GM12878 (cell line): ENCODE data around the gene ATXN7L1. TPM values are rescaled to one million over a fixed set of nuclear protein-coding genes. Genes with fewer than 3 reads are reported as not detected.

ENCODE experiments used
- ATAC-seq: fragments of 200-7000 bp; cut with Tn5 transposase; 3 replicates; pipeline ENCODE4 v1.9.1; 2020; ENCODE audit warnings: mild to moderate bottlenecking, moderate library complexity
- BruUV-seq: library from RNA; stranded (reverse); fragments of 400-500 nt; replicated peaks from 2 replicates; lab custom pipeline; 2021; lab: Mats Ljungman, UMichigan
- CTCF ChIA-PET: fragments of 300-600 bp; sonication (Branson Sonifier 250); formaldehyde crosslinking; extraction: SDS; loops from one replicate; lab custom pipeline; 2021; ENCODE audit warnings: inconsistent platforms; lab: Yijun Ruan, JAX
- POLR2A ChIA-PET: fragments of 350-600 bp; formaldehyde crosslinking; extraction: SDS; loops from one replicate; lab custom pipeline; 2021; ENCODE audit warnings: inconsistent platforms; lab: Charles Lee
- RAD21 ChIA-PET: fragments of 300-600 bp; sonication (Branson Sonifier 250); formaldehyde crosslinking; loops from one replicate; lab custom pipeline; 2023; ENCODE audit warnings: antibody characterized with exemption; ENCODE audit not compliant: unreplicated experiment; lab: Charles Lee
- SMC1A ChIA-PET: fragments of 300-600 bp; sonication (Branson Sonifier 250); formaldehyde crosslinking; loops from one replicate; lab custom pipeline; 2023; ENCODE audit not compliant: unreplicated experiment, uncharacterized antibody; lab: Charles Lee
- DNase-seq: peaks from one replicate; pipeline ENCODE4 v3.0.0-alpha.2; 2011; ENCODE audit warnings: low read depth, low spot score
- FAIRE-seq: peaks from 3 replicates; lab custom pipeline; 2011; peaks lifted over from hg19 to GRCh38; lab: Jason Lieb, UNC
- H2AFZ ChIP-seq: 2 replicates; pipeline ENCODE4 v1.6.0; 2011; ENCODE audit warnings: low read depth, low read length, control low read depth; ENCODE audit not compliant: control insufficient read depth
- H3K27ac ChIP-seq: 2 replicates; pipeline ENCODE4 v1.5.1; 2011; ENCODE audit warnings: control low read depth; ENCODE audit not compliant: control insufficient read depth, insufficient read depth
- H3K27me3 ChIP-seq, 2 experiments: replicated peaks in 1 of 2; 2 replicates each; pipeline versions ENCODE4 v1.6.0 to v1.6.1; 2011; ENCODE audit warnings: low read length in 1 of 2; ENCODE audit not compliant: control insufficient read depth in 2 of 2, insufficient read depth in 2 of 2
- H3K36me3 ChIP-seq, 2 experiments: 2 replicates each; pipeline ENCODE4 v1.5.1; 2011; ENCODE audit warnings: low read length in 1 of 2; ENCODE audit not compliant: control insufficient read depth in 2 of 2, insufficient read depth in 2 of 2
- H3K4me1 ChIP-seq: 2 replicates; pipeline ENCODE4 v1.6.1; 2011; ENCODE audit warnings: mild to moderate bottlenecking, low read length, moderate library complexity, mixed read lengths; ENCODE audit not compliant: control insufficient read depth, insufficient read depth
- H3K4me2 ChIP-seq: 2 replicates; pipeline ENCODE4 v1.6.0; 2011; ENCODE audit warnings: control low read depth; ENCODE audit not compliant: control insufficient read depth, insufficient read depth
- H3K4me3 ChIP-seq: fragments of 200-600 bp; sonication (generic); 2 replicates; pipeline ENCODE4 v1.5.1; 2016
- H3K79me2 ChIP-seq: 2 replicates; pipeline ENCODE4 v1.6.0; 2011; ENCODE audit warnings: low read length; ENCODE audit not compliant: control insufficient read depth, insufficient read depth
- H3K9ac ChIP-seq: 2 replicates; pipeline ENCODE4 v1.8.0; 2011; ENCODE audit warnings: low read length, control low read depth, mixed read lengths; ENCODE audit not compliant: control insufficient read depth, insufficient read depth
- H3K9me3 ChIP-seq: replicated peaks from 3 replicates; pipeline ENCODE4 v1.5.1; 2011; ENCODE audit warnings: mild to moderate bottlenecking, low read length; ENCODE audit not compliant: control insufficient read depth, insufficient read depth
- H4K20me1 ChIP-seq: 2 replicates; pipeline ENCODE4 v1.6.0; 2011; ENCODE audit not compliant: control insufficient read depth, insufficient read depth
- JUNB ChIP-seq: IDR thresholded peaks from 2 replicates; pipeline ENCODE4 v1.6.1; 2016; ENCODE audit warnings: antibody characterized with exemption, mild to moderate bottlenecking
- MTA3 ChIP-seq: IDR thresholded peaks from 2 replicates; pipeline ENCODE4 v1.6.1; 2012; ENCODE audit warnings: low read length, inconsistent platforms, borderline replicate concordance
- PAX8 ChIP-seq: fragments of 450-650 bp; IDR thresholded peaks from 2 replicates; pipeline ENCODE4 v1.6.1; 2017; ENCODE audit warnings: mild to moderate bottlenecking, moderate library complexity
- PBX3 ChIP-seq: IDR thresholded peaks from 2 replicates; pipeline ENCODE4 v1.6.1; 2011; ENCODE audit warnings: mild to moderate bottlenecking, low read depth, low read length, moderate library complexity; ENCODE audit not compliant: insufficient replicate concordance
- SP1 ChIP-seq: IDR thresholded peaks from one replicate; pipeline ENCODE4 v1.6.1; 2011; ENCODE audit warnings: low read depth, low read length
- STAT1 ChIP-seq: fragments of 450-650 bp; conservative IDR thresholded peaks from 2 replicates; pipeline ENCODE4 v1.6.1; 2014; ENCODE audit warnings: antibody characterized with exemption, mild to moderate bottlenecking
- WGBS: methylation state at CpG from one replicate; pipeline ENCODE4 v1.1.6; 2016; ENCODE audit warnings: low lambda C conversion rate; ENCODE audit not compliant: insufficient replicate concordance, insufficient coverage; ENCODE audit errors: missing lambda C conversion rate; 5-methylcytosine and 5-hydroxymethylcytosine counted together
- in situ Hi-C: fragments of 300-500 bp; cut with MboI; formaldehyde crosslinking; loops from 9 replicates; pipeline ENCODE4 v1.14.3; 2018; ENCODE audit warnings: mixed read lengths
- intact Hi-C: fragments of 100-400 bp; cut with micrococcal nuclease; formaldehyde crosslinking; loops from one replicate; pipeline ENCODE4 v1.14.2; 2022; ENCODE audit not compliant: unreplicated experiment
- polyA plus RNA-seq, 11 experiments: library from polyadenylated mRNA; depleted of rRNA in 4 of 11; unstranded in 6 of 11; stranded (reverse) in 5 of 11; fragments of >200 nt; fragmentation: Nextera tagmentation in 4 of 11; fragmentation: Illumina TruSeq in 1 of 11; extraction: Ambion mirVana in 4 of 11; extraction: Trizol in 1 of 11; gene quantifications; 1 replicate in 1 of 11; 2 replicates in 10 of 11; pipeline versions ENCODE4 v1.2.1 to v1.2.3, GENCODE V29; 2011 to 2016; ENCODE audit warnings: inconsistent platforms in 2 of 11, missing spikeins in 2 of 11, low read depth in 1 of 11
- total RNA-seq, 4 experiments: library from RNA; depleted of rRNA in 3 of 4; stranded (reverse); fragments of >200 nt in 3 of 4; fragmentation: Illumina TruSeq in 1 of 4; extraction: Trizol in 1 of 4; gene quantifications; 2 replicates each; pipeline versions ENCODE4 v1.2.1 to v1.2.3, GENCODE V29; 2013 to 2021

The ATXN7L1 gene
- total and polyA plus RNA-seq, 10 of the 15 experiments (the other 5 are each of a cell fraction or from before 2014, with no cell fraction given) = 0.40 to 2.9 (median 1.2) TPM

- Histone ChIP-seq H3K27ac (no peak overlapping the region), H3K9ac (no peak overlapping the region), H3K36me3 (no peaks in the 10 kb centered on the region), H2AFZ (no peak overlapping the region), H4K20me1 (no peaks in the 10 kb centered on the region), H3K9me3 (no peaks in the 10 kb centered on the region), H3K27me3 (peaks cover 3 to 5% of the 10 kb centered on the region in 2 experiments; a peak in 3 of 4 replicates), H3K4me2 (no peak overlapping the region), H3K79me2 (no peaks in the 10 kb centered on the region), H3K4me1 (no peaks in the 10 kb centered on the region), H3K4me3 (no peak overlapping the region)
- intact Hi-C loops = no loop called here
- ChIA-PET CTCF (interaction anchor here (1.3 to 1.5 kb wide), 2 partner anchors 25 to 153 kb away, joined by 3 to 4 read pairs; no protein-coding TSS in a partner anchor), SMC1A (no interaction called here), POLR2A (no interaction called here), RAD21 (no interaction called here)
- WGBS = 36% methylated on average over 3 of the region's 3 CpGs
- ATAC-seq = no peak
- no TSS peak for BruUV-seq
- in situ Hi-C loops = no loop called here
- no peak for DNase-seq
- no peak for FAIRE-seq
- no peak for TF ChIP-seq SP1
- no peak for TF ChIP-seq STAT1
- TF ChIP-seq JUNB = no peak
- TF ChIP-seq MTA3 = no peak
- TF ChIP-seq, all 136 proteins: peak for 0
Observed at GRCh38 chr7:105913947-105914346, 37.5 kb upstream of the ATXN7L1 start.

- ATAC-seq (no peak), DNase-seq (no peak), FAIRE-seq (no peak)
- H3K9me3 ChIP-seq = no peaks in the 10 kb centered on the region
- intact Hi-C loops (no loop called here), in situ Hi-C loops (no loop called here)
- TF ChIP-seq PAX8 (no peak), PBX3 (no peak)
- no peak overlapping the region for H3K4me3 ChIP-seq
- WGBS = 64% methylated on average over 4 of the region's 4 CpGs
- H3K4me2 ChIP-seq = no peak overlapping the region
- H3K79me2 ChIP-seq = no peaks in the 10 kb centered on the region
- no peak overlapping the region for H3K9ac ChIP-seq
- ChIA-PET CTCF (no interaction called here), SMC1A (no interaction called here), RAD21 (no interaction called here), POLR2A (no interaction called here)
- no peak overlapping the region for H2AFZ ChIP-seq
- no TSS peak for BruUV-seq
- H3K27me3 ChIP-seq = peaks cover 5 to 6% of the 10 kb centered on the region in 2 experiments; a peak in 3 of 4 replicates
- H3K36me3 ChIP-seq = no peaks in the 10 kb centered on the region
- H3K4me1 ChIP-seq = no peaks in the 10 kb centered on the region
- H3K27ac ChIP-seq = no peak overlapping the region
- no peaks in the 10 kb centered on the region for H4K20me1 ChIP-seq
Observed at GRCh38 chr7:105911961-105912575, 35.7 kb upstream of the ATXN7L1 start.
